Ecto neural progenitor cell (in vitro differentiated cells): ENCODE data around the gene ZNF528.
A peak's percentile ranks its signal among the peaks of the same experiment; 100 is the strongest.

Source experiments
- DNase-seq: peaks from one replicate; pipeline ENCODE4 v3.0.0-alpha.2; 2018; ENCODE audit warnings: low spot score

Gene ZNF528

DNA sequence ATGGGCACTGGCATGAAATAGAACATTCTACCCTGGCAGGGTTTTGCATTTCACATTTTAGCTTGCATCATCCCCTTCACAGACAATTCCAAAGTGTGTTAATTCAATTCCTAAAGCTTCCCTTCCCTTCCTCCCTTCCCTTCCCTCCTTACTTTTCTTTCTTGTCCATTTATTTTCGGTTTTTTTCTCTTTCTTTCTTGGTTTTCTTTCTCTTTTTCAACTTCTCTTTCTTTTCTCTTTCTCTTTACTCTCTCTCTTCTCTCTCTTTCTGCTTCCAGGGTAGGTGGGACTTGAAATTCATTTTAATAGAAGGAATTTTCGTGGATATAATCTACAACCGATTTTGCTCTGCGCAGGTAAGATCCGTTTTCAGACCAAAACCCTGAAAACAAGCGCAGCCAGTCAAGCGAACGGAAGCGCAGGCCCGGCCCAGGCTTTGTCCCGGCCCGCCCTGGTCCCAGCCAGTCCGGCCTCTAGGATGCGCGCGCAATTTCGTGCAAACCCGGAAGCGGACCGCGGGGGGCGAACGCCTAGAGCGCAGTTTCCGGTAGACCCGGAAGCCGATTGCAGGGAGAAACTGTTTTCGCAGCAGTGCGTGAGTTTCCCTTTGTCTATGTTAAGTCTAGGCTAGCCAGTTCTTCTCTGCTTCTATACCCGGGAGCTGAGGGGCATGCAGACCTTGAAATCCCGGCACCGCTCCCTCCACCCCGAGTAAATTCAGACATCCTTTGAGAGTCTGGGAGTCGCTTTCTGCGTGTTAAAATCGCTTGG lies at the start of gene ZNF528:
ZNF528 (plus strand) TSS at position 540 of the 771 bp plus-strand sequence. CDS start 4,165 bp downstream, outside the sequence.
- DNase-seq: peak; percentile 91

DNA sequence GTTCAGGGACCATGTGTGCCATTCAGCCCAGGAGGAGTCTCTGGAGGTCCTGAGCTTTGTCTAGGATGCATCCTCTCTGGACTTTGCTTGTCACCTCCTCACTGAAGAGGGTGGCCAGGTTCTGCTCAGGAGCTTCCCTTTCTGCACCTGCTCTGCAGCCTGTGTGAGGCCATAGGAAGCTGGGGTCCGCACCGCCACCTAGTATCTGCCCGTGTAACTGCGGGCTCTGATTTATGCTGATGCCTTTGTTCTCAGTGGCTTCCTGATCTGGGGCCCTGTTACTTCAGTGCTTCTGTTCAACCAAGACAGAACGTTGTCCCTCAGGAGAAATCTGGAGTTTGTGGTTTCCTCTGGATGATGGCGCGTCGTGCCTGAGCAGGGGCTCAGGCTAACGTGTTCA lies 46.1 kb upstream of the ZNF528 start:
- peak; percentile 48 for DNase-seq

DNA sequence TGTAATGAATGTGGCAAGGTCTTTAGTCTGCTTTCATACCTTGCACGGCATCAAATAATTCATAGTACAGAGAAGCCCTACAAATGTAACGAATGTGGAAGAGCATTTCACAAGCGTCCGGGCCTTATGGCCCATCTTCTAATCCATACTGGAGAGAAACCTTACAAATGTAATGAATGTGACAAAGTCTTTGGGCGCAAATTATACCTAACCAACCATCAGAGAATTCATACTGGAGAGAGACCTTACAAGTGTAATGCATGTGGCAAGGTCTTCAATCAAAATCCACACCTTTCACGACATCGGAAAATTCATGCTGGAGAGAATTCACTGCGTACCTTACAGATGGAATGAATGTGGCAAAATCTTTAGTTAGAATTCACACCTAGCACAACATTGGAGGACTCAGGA lies 31.2 kb upstream of the ZNF528 start:
- DNase-seq: no peak

DNA sequence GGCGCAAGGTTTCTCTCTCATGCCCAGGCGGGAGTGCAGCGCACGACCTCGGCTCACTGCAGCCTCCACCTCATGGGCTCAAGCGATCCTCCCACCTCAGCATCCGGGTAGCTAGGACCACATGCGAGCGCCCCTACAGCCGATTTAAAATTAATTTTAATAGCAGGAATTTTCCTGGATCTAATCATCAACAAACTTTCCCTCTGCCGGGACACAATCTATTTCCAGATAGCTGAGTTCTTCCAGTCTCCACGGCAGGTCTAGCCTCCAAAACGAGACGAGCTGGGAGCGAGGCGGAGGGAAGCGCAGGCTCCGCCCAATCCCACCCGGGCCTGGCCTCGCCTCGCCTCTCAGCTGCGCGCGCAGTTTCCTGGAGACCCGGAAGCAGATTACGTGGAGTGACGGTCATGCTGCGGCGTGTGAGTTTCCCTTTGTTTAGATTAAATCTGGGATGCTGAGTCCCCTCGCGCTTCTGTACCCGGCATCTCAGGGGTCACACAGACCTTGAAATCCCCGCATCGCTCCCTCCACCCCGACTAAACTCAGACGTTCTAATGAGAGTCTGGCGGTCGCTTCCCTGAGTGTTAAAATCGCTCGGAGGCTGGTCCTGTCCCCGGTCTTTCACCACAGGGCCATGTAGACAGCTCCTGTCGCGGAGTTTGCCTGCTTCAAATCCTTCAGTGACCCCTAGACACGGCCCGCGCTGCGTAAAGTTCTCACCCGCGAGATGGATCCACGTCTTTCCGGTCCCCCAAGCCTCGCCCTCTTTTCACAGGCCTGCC lies 27.9 kb upstream of the ZNF528 start, which contains the start of gene ZNF880:
ZNF880 (plus strand) TSS at position 365 of the 782 bp plus-strand sequence; CDS start at position 408, 43 bp downstream.
- peak; percentile 87 for DNase-seq

DNA sequence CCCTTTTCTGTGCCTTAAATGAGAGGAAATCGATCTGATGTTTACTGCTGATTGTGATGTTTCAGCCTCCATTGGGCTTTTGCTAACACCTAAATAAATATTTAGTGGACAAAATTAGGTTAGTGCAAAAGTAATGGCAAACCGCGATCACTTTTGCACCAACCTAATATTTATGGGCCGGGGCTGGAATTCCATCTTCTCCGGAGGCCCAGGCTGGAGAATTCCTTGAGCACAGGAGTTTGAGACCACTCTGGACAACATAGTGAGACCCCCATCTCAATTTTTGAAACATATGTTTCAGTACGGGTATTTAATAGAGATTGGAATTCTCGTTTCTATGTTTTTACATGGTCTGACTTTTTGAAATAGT lies 27.3 kb upstream of the ZNF528 start:
- DNase-seq: no peak

DNA sequence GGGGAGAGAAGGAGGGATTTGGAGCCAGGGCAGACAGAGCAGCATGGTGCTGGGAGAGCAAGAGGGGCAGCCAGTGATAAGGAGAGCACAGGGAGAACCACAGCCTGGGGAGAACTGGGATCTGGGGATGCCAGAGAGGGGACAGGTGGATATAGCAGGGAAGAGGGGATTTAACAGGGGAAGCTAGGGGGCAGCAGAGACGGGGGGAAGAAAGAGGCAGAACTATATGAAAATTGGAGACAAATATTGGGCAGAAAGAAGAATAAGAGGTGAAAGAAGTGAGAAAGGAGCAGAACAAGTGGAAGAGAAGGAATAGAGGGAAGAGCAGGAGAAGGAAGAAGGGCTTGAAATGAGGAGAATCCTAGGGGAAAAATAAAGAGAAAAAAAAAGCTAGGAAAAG lies 6.5 kb upstream of the ZNF528 start:
- no peak for DNase-seq

DNA sequence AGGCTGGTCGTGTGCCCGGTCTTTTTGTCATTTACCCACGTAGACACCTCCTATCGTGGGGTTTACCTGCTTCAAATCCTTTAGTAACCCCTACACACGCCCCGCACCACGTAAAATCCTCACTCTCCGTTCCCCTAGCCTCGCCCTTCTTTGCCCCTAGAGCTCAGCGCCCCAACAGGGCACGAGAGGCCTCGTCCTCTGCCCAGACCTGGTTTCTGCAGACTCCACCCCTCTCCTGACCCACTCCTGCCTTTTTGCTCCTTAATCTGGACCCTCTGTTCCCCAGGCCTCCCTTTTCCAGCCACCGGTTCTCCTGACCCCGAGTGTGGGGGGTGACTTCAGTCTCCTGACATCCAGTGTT lies 412 bp downstream of the ZNF528 start:
- no peak for DNase-seq

DNA sequence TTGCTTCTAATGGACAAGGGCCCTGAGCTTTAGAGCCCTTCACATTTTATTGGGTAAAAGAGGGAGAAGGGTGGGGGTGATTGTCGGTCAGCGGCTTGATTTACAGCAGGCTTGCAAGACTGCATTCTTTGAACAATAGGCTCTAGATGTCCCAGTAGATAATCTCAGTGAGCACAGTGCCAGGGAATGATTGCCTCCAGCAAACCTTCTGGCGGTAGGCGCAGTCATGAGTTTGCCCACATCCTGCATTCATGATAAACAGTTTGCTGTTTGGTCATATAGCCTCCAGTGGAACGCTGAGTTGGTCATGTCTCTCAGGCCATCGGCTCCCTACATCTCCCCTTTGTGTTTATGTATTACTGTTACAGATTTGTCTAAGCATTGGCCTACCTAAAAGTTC lies 12.6 kb downstream of the ZNF528 start:
- no peak for DNase-seq

DNA sequence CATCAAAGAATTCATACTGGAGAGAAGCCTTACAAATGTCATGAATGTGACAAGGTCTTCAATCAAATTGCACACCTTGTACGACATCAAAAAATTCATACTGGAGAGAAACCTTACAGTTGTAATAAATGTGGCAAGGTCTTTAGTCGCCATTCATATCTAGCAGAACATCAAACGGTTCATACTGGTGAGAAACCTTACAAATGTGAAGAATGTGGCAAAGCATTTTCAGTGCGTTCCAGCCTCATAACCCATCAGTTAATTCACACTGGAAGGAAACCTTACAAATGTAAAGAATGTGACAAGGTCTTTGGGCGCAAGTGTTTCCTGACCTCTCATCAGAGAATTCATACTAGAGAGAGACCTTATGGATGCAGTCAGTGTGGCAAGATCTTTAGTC lies 18.1 kb downstream of the ZNF528 start:
- no peak for DNase-seq

DNA sequence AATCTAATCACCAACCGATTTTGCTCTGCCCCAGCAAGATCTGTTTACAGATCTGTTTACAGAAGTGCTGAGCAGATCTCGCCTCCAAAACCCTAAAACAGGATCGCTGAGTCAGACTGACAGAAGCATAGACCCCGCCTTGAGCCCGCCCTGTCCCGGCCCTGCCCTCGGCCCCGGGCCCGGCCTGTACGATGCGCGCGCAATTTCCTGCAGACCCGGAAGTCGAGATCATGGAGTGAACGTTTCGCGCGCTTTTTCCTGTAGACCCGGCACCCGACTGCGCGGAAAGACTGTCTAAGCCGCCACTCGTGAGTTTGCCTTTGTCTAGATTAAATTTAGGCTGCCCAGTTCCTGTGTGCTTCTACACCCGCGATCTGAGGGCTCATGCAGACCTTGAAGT lies 31.3 kb downstream of the ZNF528 start, which contains the start of gene ZNF534:
ZNF534 (plus strand) TSS at position 212 of the 400 bp plus-strand sequence. CDS start 2,327 bp downstream, outside the sequence.
- DNase-seq: no peak

DNA sequence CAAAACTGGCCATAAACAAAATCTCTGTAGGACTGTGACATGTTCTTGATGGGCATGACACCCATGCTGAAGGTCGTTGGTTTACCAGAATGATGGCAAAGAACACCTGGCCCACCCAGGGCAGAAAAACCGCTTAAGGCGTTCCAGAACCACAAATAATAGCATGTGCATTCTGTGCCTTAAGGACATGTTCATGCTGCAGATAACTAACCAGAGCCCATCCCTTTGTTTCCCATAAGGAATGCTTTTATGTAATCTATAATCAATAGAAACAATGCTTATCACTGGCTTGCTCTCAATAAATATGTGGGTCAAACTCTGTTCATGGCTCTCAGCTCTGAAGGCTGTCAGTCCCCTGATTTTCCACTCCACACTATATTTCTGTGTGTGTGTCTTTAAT lies 44.5 kb downstream of the ZNF528 start:
- no peak for DNase-seq

DNA sequence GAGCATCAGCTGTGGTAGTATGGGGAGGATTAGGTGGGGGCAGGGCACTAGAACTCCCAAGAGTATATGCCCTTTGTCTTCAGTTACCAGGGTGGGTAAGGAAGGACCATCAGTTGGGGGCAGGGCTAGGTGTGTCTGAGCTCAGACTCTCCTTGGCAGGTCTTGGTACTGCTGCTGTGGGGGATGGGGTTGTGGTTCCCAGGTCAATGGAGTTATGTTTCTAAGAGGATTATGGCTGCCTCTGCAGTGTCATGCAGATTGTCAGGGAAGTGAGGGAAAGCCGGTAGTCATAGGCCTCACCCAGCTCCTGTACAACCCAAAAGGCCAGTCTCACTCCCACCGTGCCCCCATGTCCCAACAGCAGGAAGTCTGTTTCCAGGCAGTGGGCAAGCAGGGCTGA lies 46.9 kb downstream of the ZNF528 start:
- DNase-seq: no peak

DNA sequence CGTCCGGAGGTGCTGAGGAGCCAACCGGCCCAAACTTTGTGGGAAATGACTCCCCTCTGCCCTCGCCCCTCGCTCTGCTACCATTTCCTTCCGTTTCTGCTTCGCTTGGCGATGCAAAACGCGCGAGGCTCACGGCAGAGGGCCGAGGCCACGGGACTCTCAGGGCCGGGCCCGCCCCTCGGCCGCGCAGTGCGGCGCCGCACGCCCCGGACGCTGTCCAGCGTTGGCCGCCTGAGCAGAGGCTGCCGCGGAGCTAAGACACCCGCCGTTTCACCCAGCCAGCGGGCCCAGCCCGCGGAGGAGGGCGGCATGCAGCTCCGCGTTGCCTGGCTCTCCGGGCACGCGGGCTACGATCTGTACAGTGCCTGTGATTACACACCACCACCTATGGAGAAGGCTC lies 53.6 kb downstream of the ZNF528 start:
- DNase-seq: no peak

DNA sequence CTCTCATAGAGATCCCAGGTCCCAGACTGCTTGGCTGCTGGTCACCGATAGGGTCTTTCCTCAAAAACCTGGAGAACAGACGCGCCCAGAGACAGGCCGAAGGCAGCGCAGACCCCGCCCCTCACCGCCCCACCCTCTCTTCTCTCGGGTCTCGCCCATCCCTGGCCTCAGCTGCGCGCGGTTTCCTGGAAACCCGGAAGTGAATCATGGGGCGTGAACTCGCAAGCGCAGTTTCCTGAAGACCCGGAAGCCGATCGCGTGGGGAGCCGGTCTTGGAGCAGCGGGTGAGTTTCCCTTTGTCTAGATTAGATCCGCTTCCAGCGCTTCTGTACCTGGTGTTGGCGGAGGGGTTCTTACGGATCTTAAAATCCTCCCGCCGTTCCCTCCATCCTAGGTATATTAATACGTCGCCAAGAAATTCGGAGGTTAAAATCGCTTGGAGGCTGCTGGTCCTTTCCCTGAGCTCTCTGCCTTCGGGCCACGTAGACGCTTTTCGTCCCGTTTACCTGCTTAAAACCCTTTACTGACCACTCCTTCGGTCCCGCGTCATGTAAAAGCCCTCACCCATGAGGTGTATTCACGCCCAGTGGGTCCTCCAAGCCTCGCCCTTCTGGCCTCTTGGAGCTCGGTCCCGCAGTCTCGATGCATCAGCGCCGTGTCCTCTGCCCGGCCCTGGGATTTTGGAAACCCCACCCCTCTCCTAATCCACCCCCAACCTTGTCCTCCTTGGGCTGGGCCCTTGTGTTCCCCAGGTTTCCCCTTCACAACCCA lies 55.9 kb downstream of the ZNF528 start, which contains the start of gene ZNF578:
ZNF578 (plus strand) TSS at position 230 of the 771 bp plus-strand sequence. CDS start 48,293 bp downstream, outside the sequence.
- DNase-seq: no peak

DNA sequence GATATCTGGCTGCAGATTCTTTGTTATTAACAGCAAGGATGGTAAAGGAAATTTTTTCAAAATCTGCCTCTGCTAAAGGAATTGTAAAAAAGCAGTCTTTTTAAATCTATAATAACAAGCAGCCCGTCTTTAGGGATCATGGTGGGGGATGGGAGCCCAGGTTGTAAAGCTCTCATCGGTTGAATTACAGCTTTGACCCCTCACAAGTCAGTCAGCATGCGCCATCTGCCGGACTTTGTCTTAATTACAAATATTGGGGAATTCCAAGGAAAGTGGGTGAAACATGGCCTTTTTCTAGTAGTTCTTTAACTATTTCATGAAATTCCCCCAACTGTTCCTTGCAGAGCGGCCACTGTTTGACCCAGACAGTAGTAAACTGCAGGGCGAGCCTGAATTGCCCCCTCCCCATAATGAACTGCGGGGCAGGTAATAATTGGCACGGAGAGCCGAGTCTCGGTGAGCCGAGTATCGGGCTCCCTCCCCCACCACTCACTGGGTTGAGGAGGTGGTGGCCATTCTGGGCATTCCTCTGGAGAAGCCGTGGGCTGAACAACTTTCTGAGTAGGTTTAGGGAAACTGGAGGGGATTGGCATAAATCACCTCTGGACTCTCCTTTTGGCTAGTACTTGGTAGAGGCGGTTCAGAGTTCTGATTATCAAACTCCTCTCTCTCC lies 67.3 kb downstream of the ZNF528 start:
- DNase-seq: peak; percentile 47
